AG08395 (cell line): ENCODE results near the gene ACOT8.
"Not testable (repeated sequence)": the region's sequence is repeated elsewhere in the genome, so short reads cannot be mapped to it uniquely, and the experiment has no call there.

ENCODE experiments used
- DNase-seq: peaks from one replicate; pipeline ENCODE4 v3.0.0; 2012; ENCODE audit warnings: mixed read lengths, low spot score

The ACOT8 gene

GRCh38 chr20:45887346-45887715 is 30.1 kb upstream of the ACOT8 start, which contains the start of gene SPATA25:
SPATA25 (minus strand) TSS chr20:45887622; CDS start chr20:45887590, 32 bp downstream.
- DNase-seq: no peak

- DNase-seq: no peak
These were observed 29.6 kb upstream of the ACOT8 start for GRCh38 chr20:45886590-45887345.

- no peak for DNase-seq
These were observed 25.9 kb upstream of the ACOT8 start for GRCh38 chr20:45883100-45883469.

GRCh38 chr20:45882469-45883099 is 25.4 kb upstream of the ACOT8 start:
- DNase-seq: no peak

- DNase-seq: peak; percentile 100
These were observed 24.0 kb upstream of the ACOT8 start, which contains the start of gene ZSWIM1 for GRCh38 chr20:45880988-45881788. ZSWIM1 (plus strand) TSS chr20:45881227; CDS start chr20:45882593, 1,366 bp downstream.

- peak; percentile 39 for DNase-seq
These were observed 21.0 kb upstream of the ACOT8 start for GRCh38 chr20:45878076-45878761.

- no peak for DNase-seq
These were observed 17.4 kb upstream of the ACOT8 start for GRCh38 chr20:45874576-45874975.

- not testable (repeated sequence) for DNase-seq
These were observed 16.9 kb upstream of the ACOT8 start for GRCh38 chr20:45874104-45874481.

- DNase-seq: no peak
These were observed 16.4 kb upstream of the ACOT8 start for GRCh38 chr20:45873409-45874103.

- no peak for DNase-seq
These were observed 15.4 kb upstream of the ACOT8 start for GRCh38 chr20:45872626-45873025.

GRCh38 chr20:45867819-45868176 is 10.6 kb upstream of the ACOT8 start:
- DNase-seq: peak; percentile 80

- DNase-seq: no peak
These were observed 10.1 kb upstream of the ACOT8 start for GRCh38 chr20:45867136-45867818.

GRCh38 chr20:45866454-45866853 is 9.3 kb upstream of the ACOT8 start:
- DNase-seq: no peak

GRCh38 chr20:45863543-45864470 is 6.6 kb upstream of the ACOT8 start:
- DNase-seq: no peak

GRCh38 chr20:45861221-45862075 is 4.3 kb upstream of the ACOT8 start:
- DNase-seq: no peak

- DNase-seq: no peak
These were observed 3.5 kb upstream of the ACOT8 start for GRCh38 chr20:45860560-45861220.

- DNase-seq: no peak
These were observed 2.7 kb upstream of the ACOT8 start for GRCh38 chr20:45859916-45860315.

- DNase-seq: no peak
These were observed 657 bp upstream of the ACOT8 start for GRCh38 chr20:45857882-45858216.

GRCh38 chr20:45853484-45853883 is 3.7 kb downstream of the ACOT8 start:
- DNase-seq: no peak
